BLaER1 treated with 17β-estradiol and CSF1 and Interleukin-3, amounts not matched to agents 10 nM and 100 nM (cell line): ENCODE results near the gene RPS8.

ENCODE experiments used
- H3K27ac ChIP-seq, 11 experiments: shearing (Covaris generic); formaldehyde crosslinking; 2 replicates each; pipeline ENCODE4 v1.8.1; 2022
- H3K27me3 ChIP-seq, 11 experiments: shearing (Covaris generic); formaldehyde crosslinking; 2 replicates each; pipeline ENCODE4 v1.8.1; 2022
- H3K36me3 ChIP-seq, 11 experiments: shearing (Covaris generic); formaldehyde crosslinking; 2 replicates each; pipeline ENCODE4 v1.8.1; 2022
- H3K4me1 ChIP-seq, 10 experiments: shearing (Covaris generic); formaldehyde crosslinking; 2 replicates each; pipeline ENCODE4 v1.8.1; 2022
- H3K4me2 ChIP-seq, 11 experiments: shearing (Covaris generic); formaldehyde crosslinking; 2 replicates each; pipeline ENCODE4 v1.8.1; 2022
- H3K4me3 ChIP-seq, 10 experiments: shearing (Covaris generic); formaldehyde crosslinking; 2 replicates each; pipeline ENCODE4 v1.8.1; 2022
- H3K9ac ChIP-seq, 11 experiments: shearing (Covaris generic); formaldehyde crosslinking; 2 replicates each; pipeline ENCODE4 v1.8.1; 2022
- H3K9me3 ChIP-seq, 11 experiments: shearing (Covaris generic); formaldehyde crosslinking; replicated peaks in 1 of 11; 2 replicates each; pipeline ENCODE4 v1.8.1; 2022
- H4K20me1 ChIP-seq, 11 experiments: shearing (Covaris generic); formaldehyde crosslinking; 2 replicates each; pipeline ENCODE4 v1.8.1; 2022
- Cebpa-rat ChIP-seq, 11 experiments: shearing (Covaris generic); IDR thresholded peaks; 2 replicates each; pipeline ENCODE4 v1.8.1; 2022

RPS8 gene

DNA sequence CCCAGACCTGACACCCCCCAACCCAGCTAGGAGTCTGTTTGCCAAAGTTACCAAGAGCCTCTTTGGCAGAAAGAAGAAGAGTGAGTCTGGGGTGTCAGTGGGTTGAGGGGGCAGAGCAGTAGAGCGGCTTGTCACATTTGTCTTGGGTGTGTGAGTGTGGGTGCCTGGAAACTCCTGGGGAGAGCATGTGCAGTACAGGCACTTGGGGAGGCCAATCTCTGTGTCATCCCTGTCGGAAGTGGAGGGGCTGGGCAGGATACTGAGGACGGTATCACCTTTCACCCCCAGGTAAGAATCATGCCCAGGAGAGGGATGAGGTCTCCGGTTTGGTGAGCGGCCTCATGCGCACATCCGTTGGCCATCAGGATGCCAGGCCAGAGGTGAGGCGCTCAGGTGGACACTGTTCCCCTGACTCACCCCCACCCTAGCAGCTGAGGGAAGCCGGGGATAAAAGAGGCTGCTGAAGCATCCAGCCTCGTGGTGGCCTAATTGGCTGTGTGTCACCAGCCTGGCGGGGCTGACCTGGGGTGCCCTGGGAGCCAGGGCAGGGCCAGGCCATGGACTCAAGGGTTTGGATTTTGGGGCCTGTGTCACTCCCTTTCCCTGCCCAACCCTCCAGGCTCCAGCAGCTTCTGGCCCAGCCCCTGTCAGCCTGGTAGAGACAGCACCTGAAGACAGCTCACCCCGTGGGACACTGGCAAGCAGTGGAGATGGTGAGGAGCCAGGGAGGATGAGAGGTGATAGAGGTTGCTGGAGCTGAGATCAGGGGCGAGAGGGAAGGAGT, 28.2 kb downstream of the RPS8 start:
- H4K20me1 ChIP-seq = peaks cover 3 to 42% (median 21%) of the 10 kb centered on the region in 11 experiments; a peak in 15 of 22 replicates
- H3K9ac ChIP-seq = peak overlapping the region; percentile 10 to 97 (median 93); a peak in 21 of 22 replicates
- no peak for TF ChIP-seq Cebpa-rat (IDR thresholded peaks at IDR 0.05)
- peak overlapping the region in 9 of 11 experiments; percentile 8 to 63 (median 52); a peak in 15 of 22 replicates for H3K27ac ChIP-seq
- no peaks in the 10 kb centered on the region for H3K9me3 ChIP-seq
- H3K4me1 ChIP-seq = peaks cover 66 to 85% (median 76%) of the 10 kb centered on the region in 10 experiments
- H3K36me3 ChIP-seq = peaks cover 49 to 54% (median 51%) of the 10 kb centered on the region in 11 experiments
- H3K4me2 ChIP-seq = peak overlapping the region in 10 of 11 experiments; percentile 87 to 99 (median 92); a peak in 18 of 22 replicates
- H3K27me3 ChIP-seq = no peaks in the 10 kb centered on the region
- H3K4me3 ChIP-seq = peak overlapping the region in 3 of 10 experiments; percentile 92 to 97 (median 96); a peak in 6 of 20 replicates

DNA sequence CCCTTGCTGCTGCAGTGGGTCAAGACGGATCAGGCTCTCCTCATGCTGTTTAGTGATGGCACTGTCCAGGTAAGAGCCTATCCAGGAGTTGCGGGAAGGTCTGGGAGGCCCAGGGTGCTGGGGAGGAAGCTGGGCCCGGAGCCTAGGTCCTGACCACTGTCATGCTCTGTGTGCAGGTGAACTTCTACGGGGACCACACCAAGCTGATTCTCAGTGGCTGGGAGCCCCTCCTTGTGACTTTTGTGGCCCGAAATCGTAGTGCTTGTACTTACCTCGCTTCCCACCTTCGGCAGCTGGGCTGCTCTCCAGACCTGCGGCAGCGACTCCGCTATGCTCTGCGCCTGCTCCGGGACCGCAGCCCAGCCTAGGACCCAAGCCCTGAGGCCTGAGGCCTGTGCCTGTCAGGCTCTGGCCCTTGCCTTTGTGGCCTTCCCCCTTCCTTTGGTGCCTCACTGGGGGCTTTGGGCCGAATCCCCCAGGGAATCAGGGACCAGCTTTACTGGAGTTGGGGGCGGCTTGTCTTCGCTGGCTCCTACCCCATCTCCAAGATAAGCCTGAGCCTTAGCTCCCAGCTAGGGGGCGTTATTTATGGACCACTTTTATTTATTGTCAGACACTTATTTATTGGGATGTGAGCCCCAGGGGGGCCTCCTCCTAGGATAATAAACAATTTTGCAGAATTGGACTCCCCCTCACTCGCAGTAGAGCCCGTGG, 30.1 kb downstream of the RPS8 start:
- H3K36me3 ChIP-seq = peaks cover 49 to 54% (median 51%) of the 10 kb centered on the region in 11 experiments
- H3K27ac ChIP-seq = peak overlapping the region in 10 of 11 experiments; percentile 98 to 100 (median 99); a peak in 18 of 22 replicates
- peak overlapping the region in 10 of 11 experiments; percentile 90 to 98 (median 91); a peak in 17 of 22 replicates for H3K4me2 ChIP-seq
- H4K20me1 ChIP-seq = peaks cover 3 to 40% (median 21%) of the 10 kb centered on the region in 11 experiments; a peak in 15 of 22 replicates
- H3K9ac ChIP-seq = peak overlapping the region in 9 of 11 experiments; percentile 35 to 96 (median 90); a peak in 14 of 22 replicates
- no peak for TF ChIP-seq Cebpa-rat (IDR thresholded peaks at IDR 0.05)
- no peaks in the 10 kb centered on the region for H3K27me3 ChIP-seq
- peak overlapping the region in 2 of 10 experiments; percentile 28 to 46; a peak in 3 of 20 replicates for H3K4me3 ChIP-seq
- peaks cover 74 to 93% (median 85%) of the 10 kb centered on the region in 10 experiments for H3K4me1 ChIP-seq
- H3K9me3 ChIP-seq = no peaks in the 10 kb centered on the region

DNA sequence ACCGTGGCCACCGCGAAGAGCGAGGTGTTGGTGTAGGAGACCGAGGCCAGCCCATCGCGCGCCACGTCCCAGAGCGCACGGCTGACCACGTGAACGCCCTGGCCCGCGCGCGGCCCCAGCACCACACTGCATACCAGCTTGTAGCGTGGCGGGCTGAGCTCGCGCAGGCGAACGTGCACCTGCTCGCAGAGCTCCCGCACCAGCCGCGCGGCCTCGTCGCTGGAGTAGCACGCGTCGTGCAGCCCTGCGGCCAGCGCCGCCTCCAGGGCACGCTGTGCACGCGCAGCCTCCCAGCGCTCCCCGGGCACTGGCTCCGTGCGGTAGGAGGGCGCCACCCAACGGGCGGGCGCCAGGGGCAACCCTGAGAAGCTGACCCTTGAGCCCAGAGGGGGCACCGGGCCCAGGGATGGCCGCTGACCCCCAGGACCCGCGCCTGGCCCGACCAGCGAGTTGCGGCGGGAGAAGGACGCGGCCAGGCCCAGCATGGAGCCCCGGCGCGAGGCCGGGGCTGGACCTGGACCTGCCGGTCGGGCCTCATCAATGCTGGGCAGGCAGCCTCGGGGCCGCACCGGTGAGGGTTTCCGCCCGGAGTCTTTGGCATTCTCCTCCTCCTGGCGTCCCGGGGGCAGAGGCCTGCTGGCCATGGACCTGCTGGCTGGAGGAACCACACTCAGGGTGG, 30.8 kb downstream of the RPS8 start:
- H3K4me1 ChIP-seq = peaks cover 78 to 97% (median 92%) of the 10 kb centered on the region in 10 experiments
- H3K27ac ChIP-seq = peak overlapping the region; percentile 98 to 100 (median 99)
- H4K20me1 ChIP-seq = peaks cover 3 to 33% (median 21%) of the 10 kb centered on the region in 11 experiments; a peak in 15 of 22 replicates
- H3K9me3 ChIP-seq = no peaks in the 10 kb centered on the region
- TF ChIP-seq Cebpa-rat (IDR thresholded peaks at IDR 0.05) = no peak
- no peaks in the 10 kb centered on the region for H3K27me3 ChIP-seq
- peaks cover 49 to 54% (median 51%) of the 10 kb centered on the region in 11 experiments for H3K36me3 ChIP-seq
- H3K9ac ChIP-seq = peak overlapping the region; percentile 83 to 96 (median 90)
- peak overlapping the region; percentile 90 to 99 (median 92) for H3K4me2 ChIP-seq
- peak overlapping the region in 6 of 10 experiments; percentile 7 to 51 (median 28); a peak in 9 of 20 replicates for H3K4me3 ChIP-seq

DNA sequence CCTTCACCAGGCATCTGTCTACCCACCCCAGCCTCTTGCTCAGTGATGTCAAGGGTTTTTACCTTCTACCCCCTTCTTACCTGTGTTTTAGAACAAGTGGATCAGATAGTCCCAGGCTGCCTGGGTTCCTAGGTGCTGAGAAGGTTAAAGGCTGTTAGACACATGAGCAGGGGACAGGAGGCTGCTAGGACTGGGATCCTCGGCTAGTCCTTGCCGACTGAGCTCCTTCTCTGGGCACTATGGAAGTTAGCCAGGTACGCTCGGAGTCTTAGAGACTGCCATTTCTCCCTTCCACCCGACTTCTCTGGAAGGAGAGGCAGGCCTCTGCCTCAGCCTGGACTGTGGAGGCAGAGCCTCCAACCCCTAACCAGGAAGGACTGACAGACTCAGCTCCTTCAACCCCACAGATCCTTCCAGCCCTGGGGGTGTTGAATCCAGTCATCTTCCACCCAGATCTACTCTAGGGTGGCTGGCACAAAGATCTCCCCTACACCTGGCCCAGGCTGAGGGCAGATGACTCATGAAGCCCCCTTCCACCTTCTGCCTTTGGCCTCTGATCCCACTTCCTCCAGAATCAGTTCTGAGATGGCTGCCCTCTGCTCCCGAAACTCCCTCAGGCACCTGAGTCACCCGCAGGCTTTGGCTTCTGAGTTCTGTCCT, 31.5 kb downstream of the RPS8 start, which contains the start of gene DYNLT4:
TSS of gene DYNLT4 (minus strand) at position 648 of the 660 bp plus-strand sequence. CDS start 683 bp downstream, outside the sequence.
- no peak for TF ChIP-seq Cebpa-rat (IDR thresholded peaks at IDR 0.05)
- Histone ChIP-seq H3K9ac (peak within 1 kb of the TSS; percentile 83 to 96 (median 90)), H3K27ac (peak within 1 kb of the TSS; percentile 98 to 100 (median 99)), H3K4me2 (peak within 1 kb of the TSS; percentile 90 to 99 (median 92)), H3K27me3 (no peaks in the 10 kb centered on the region), H3K9me3 (no peaks in the 10 kb centered on the region), H4K20me1 (peaks cover 3 to 28% (median 20%) of the 10 kb centered on the region in 11 experiments; a peak in 15 of 22 replicates), H3K36me3 (peaks cover 49 to 53% (median 51%) of the 10 kb centered on the region in 11 experiments), H3K4me3 (peak within 1 kb of the TSS in 9 of 10 experiments; percentile 15 to 57 (median 38); a peak in 13 of 20 replicates), H3K4me1 (peaks cover 80 to 100% (median 97%) of the 10 kb centered on the region in 10 experiments)

DNA sequence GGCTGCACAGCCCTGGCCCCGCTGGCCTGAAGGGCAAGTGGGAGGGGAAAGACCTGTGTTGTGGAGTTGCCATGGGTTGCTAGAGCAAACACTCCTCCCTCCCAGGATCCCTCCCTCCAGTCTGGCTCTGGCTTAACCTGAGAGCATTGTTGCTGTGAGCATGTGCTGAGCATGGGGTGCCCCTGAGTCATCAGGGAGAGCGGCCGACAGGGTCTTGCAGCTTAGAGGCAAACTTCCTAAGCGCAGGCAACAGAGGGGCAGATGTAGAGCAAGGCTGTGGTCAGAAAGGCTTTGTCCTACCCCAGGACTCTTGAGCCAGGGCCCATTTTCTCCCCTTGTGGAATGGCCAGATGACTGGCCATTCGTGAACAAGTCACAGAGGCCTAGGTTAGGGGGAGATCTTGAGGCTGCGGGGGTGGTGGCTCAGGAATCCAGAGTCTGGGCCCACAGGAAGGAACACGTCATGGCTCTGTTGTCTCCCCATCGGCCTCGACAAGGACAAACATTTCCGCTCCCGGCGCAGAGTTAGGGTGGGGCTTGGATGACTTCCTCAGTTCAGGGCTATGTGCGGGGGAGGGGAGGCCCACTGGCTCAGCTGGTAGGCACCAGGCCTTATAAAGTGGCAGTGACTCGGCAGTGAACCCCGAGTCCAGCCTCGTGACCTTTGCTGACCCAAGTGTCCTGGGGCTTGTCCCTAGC, 32.2 kb downstream of the RPS8 start:
- peak overlapping the region; percentile 83 to 96 (median 90) for H3K9ac ChIP-seq
- H3K4me2 ChIP-seq = peak overlapping the region; percentile 90 to 99 (median 92)
- peaks cover 0 to 21% (median 13%) of the 10 kb centered on the region in 11 experiments; a peak in 13 of 22 replicates for H4K20me1 ChIP-seq
- peaks cover 42 to 46% (median 44%) of the 10 kb centered on the region in 11 experiments for H3K36me3 ChIP-seq
- no peaks in the 10 kb centered on the region for H3K27me3 ChIP-seq
- no peaks in the 10 kb centered on the region for H3K9me3 ChIP-seq
- H3K4me1 ChIP-seq = peaks cover 77 to 100% (median 97%) of the 10 kb centered on the region in 10 experiments
- peak overlapping the region; percentile 98 to 100 (median 99) for H3K27ac ChIP-seq
- H3K4me3 ChIP-seq = peak overlapping the region in 8 of 10 experiments; percentile 15 to 57 (median 39); a peak in 11 of 20 replicates
- TF ChIP-seq Cebpa-rat (IDR thresholded peaks at IDR 0.05) = no peak; a peak in 1 of 22 replicates

DNA sequence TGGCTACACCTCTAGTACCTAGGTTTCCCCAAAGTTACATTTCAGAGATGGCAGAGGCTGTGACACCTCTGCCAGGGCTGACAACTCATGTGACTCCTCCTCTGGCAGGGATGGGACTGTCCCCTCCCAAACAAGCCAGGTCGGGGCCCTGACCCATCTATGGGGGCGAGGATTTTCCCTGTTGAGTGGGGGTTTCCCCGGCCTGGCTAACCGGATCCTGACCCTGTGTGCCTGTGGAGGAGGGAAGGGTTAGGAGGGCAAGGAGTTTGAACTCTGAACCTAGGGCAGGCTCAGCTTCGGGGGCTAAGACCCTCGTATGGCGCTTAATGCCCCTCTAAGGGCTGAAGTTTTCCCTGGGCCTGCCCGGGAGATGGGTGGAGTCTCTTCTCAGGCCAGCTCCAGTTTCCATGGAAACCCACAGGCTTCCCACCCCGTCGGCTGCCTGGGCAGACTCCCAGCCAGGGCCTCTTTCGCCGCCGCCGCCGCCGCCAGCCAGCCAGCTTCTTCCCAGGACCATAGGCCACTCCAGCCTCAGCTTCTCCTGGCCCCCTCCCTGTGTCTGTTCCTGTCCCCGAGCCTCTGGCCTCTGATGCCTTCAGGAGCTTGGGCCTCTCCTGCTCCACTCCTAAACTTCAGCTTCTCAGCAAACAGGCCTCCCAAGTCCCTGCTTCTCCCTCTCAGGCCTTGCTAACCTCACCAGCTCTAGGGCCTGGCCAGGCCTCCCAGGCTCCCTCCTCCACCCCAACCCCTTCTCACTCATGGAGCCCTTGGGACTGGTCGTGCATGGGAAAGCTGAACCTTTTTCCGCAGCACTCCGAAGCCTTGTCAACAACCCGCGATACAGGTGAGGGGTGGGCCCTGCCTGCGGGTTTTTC, 33.0 kb downstream of the RPS8 start, which contains the start of gene BTBD19:
TSS of gene BTBD19 (plus strand) at position 461 of the 875 bp plus-strand sequence. CDS start at position 759, 298 bp downstream.
- H3K4me1 ChIP-seq = peaks cover 76 to 100% (median 97%) of the 10 kb centered on the region in 10 experiments
- peaks cover 0 to 13% (median 5%) of the 10 kb centered on the region in 11 experiments; a peak in 10 of 22 replicates for H4K20me1 ChIP-seq
- peak within 1 kb of the TSS; percentile 83 to 96 (median 90) for H3K9ac ChIP-seq
- no peaks in the 10 kb centered on the region for H3K9me3 ChIP-seq
- H3K4me3 ChIP-seq = peak within 1 kb of the TSS in 9 of 10 experiments; percentile 11 to 57 (median 38); a peak in 15 of 20 replicates
- H3K36me3 ChIP-seq = peaks cover 35 to 38% (median 36%) of the 10 kb centered on the region in 11 experiments
- peak within 1 kb of the TSS; percentile 98 to 100 (median 99) for H3K27ac ChIP-seq
- no peak for TF ChIP-seq Cebpa-rat (IDR thresholded peaks at IDR 0.05)
- H3K27me3 ChIP-seq = no peaks in the 10 kb centered on the region
- peak within 1 kb of the TSS; percentile 90 to 99 (median 92) for H3K4me2 ChIP-seq
